ENCODE results near the gene IL26.

- TF ChIP-seq POLR2A (IDR thresholded peaks at IDR 0.05) (no peak), CTCF (IDR thresholded peaks at IDR 0.05) (no peak), EP300 (IDR thresholded peaks at IDR 0.05) (no peak)
Observed at GRCh38 chr12:68268967-68269366, 43.4 kb upstream of the IL26 start.
